Measurements from ENCODE around the gene LRRC39.
A peak's percentile ranks its signal among the peaks of the same experiment; 100 is the strongest.
"Not testable (repeated sequence)": the region's sequence is repeated elsewhere in the genome, so short reads cannot be mapped to it uniquely, and the experiment has no call there.

The LRRC39 gene
- 0.94 to 1.5 reads per million in 2 donors for total RNA-seq

DNA sequence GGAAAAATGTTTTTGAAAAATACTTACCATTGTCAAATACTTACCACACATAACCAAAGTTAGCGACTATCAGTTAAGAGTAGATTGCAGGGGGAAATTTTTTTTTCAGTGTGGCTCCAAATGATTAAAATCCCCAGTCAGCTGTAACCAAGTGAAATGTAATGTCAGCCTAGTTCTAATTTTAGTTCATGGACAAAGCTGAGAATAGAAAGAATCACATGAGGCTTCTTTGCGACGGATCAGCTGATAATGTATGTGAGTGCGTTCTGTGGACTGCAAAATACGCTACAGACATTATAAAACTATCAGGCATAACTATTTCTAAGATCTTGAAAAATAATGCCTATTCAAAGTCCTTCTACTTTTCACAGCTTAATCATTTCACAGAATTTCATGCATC lies at the start of gene LRRC39:
Gene LRRC39 (minus strand): TSS at position 166 of the 400 bp plus-strand sequence. CDS start 9,740 bp downstream, outside the sequence.
- no peak for DNase-seq

DNA sequence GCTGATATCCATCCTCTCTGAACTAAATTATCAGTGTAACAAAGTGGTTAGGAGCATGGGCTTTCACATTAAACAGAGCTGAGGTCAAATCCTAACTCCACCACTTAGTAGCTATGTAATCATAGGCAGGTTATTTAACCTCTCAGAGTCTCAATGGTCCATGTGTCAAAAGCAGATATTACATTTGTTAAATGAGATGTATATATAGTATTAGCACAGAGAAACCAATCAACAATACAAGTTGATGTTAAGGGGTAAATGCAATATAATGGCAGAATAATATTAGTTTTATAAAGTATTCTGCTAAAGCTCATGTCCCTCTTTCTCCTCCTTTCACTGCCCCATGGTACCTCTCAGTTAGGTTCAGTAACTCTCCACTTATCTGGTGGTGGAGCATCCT lies 44.4 kb upstream of the LRRC39 start:
- DNase-seq, result no peak

DNA sequence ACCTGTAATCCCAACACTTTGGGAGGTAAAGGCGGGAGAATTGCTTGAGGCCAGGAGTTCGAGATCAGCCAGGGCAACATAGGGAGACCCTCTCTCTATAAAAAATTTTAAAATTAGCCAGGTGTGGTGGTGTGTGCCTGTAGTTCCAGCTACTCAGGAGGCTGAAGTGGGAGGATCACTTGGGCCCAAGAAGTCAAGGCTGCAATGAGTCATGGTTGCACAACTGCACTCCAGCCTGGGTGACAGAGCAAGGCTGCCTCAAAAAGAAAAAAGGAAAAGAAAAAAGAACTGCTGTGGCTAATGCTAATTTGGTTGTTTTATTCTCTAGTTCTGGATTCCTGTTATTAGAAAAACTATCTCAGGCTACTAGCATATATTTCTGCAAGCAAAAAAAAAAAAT lies 41.8 kb upstream of the LRRC39 start:
- peak in 1 of 5 experiments; percentile 3 for DNase-seq

DNA sequence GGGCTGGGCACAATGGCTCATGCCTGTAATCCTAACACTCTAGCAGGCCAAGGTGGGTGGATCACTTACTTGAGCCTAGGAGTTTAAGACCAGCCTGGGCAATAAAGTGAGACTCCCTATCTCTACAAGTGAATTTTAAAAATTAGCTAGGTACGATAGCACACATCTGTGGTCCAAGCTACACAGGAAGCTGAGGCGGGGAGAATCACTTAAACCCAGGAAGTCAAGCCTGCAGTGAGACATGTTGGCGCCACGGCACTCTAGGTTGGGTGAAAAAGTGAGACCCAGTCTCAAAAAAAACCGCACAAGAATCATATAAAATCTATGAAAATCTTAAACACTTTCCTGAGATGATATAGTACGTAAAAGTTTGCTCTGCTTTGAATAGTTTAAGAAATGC lies 41.4 kb upstream of the LRRC39 start:
- no peak for DNase-seq

- no peak for DNase-seq
These were observed 39.8 kb upstream of the LRRC39 start for GRCh38 chr1:100217834-100218233.

GRCh38 chr1:100215101-100215500 lies 37.0 kb upstream of the LRRC39 start:
- no peak for DNase-seq

DNA sequence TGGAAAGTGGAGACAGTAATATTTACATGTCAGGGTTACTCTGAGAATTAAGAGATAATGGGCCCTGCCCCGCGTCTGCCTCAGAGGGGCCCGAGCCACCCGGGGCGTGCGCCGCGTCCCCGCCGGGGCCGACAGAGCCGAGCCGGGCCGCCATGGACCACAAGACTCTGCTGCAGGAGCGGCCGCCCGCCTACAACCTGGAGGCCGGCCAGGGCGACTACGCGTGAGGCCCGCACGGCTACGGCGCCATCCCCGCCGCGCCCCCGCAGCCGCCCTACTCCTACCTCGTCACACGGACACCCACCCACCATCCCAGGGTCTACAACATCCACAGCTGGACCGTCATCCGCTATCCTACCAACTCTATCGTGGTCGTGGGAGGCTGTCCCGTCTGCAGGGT lies 35.1 kb upstream of the LRRC39 start:
- DNase-seq, result no peak

DNA sequence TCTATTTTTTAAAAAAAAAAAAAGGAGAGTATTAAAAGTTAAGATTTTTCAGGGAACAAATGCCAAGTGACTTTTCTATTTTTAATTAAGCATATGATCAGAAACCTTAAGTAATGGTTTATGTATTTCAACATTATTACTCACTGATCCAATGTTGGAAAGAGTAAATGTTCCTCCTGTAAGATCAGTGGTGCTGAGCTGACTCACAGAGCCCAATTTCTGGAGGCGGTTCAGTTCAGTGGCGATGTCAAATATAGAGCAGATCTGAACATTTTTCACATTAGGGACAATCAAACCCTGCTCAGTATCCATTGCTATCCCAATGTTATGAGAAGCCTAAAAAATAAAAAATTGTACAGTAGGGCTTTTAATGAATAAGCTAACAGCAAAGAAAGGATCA lies 28.2 kb upstream of the LRRC39 start:
- no peak for DNase-seq

DNA sequence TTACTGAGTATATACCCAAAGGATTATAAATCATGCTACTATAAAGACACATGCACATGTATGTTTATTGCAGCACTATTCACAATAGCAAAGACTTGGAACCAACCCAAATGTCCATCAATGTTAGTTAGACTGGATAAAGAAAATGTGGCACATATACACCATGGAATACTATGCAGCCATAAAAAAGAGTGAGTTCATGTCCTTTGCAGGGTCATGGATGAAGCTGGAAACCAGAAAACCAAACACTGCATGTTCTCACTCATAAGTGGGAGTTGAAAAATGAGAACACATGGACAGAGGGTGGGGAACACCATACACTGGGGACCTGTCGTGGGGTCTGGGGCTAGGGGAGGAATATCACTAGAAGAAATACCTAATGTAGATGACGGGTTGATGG lies 27.5 kb upstream of the LRRC39 start:
- not testable (repeated sequence) for DNase-seq

DNA sequence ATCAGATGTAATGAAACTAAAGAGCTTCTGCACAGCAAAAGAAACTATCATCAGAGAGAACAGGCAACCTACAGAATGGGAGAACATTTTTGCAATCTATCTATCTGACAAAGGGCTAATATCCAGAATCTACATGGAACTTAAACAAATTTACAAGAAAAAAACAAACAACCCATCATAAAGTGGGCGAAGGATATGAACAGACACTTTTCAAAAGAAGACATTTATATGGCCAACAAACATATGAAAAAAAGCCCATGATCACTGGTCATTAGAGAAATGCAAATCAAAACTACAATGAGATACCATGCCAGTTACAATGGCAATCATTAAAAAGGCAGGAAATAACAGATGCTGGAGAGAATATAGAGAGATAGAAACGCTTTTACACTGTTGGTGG lies 27.0 kb upstream of the LRRC39 start:
- not testable (repeated sequence) for DNase-seq

DNA sequence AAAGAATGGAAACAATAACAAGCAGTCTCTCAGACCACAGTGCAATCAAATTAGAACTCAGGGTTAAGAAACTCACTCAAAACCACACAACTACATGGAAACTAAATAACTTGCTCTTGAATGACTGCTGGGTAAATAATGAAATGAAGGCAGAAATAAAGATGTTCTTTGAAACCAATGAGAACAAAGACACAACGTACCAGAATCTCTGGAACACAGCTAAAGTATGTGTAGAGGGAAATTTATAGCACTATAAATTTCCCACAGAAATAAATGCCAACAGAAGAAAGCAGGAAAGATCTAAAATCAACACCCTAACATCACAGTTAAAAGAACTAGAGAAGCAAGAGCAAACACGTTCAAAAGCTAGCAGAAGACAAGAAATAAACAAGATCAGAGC lies 24.6 kb upstream of the LRRC39 start:
- not testable (repeated sequence) for DNase-seq

- not testable (repeated sequence) for DNase-seq
These were observed 22.0 kb upstream of the LRRC39 start for GRCh38 chr1:100200060-100200459.

GRCh38 chr1:100198596-100198995 lies 20.5 kb upstream of the LRRC39 start:
- no peak for DNase-seq

DNA sequence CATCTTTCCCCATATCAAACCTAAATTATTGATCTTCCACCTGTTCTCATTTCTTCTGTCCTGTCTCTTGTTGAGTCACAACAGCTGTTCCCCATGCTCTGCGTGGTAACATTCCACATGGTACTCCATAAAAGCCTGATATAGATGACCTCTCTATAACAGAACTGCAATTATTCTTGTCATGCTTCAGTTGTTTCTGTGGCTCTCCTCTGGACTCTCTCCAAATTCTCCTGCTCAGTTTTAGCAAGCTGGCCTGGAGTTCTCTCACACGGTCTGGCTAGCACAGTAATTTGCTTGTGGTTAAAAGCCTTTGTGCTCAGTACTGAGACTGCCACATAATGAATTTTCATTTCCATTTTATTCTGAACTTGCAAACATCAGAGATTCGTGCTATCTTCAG lies 10.6 kb upstream of the LRRC39 start:
- DNase-seq, result no peak

DNA sequence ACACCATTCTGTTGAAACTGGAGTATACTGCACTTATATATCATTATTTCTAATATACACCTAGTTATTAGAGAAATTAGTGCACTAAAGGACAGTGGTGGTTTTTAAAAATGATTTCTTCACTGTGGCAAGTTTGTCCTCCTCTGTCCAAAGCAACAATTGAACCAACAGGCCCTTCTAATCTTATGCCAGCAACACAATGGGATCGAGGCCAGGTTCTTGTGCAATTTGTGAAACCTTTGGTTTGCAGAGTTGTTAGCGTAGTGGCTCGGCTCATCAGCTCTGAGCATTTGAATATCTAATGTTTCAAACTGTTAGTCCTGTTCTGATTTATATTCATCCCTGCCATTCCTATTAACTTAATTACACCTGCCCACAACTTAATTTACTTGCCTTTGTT lies 9.9 kb upstream of the LRRC39 start:
- DNase-seq, result no peak

DNA sequence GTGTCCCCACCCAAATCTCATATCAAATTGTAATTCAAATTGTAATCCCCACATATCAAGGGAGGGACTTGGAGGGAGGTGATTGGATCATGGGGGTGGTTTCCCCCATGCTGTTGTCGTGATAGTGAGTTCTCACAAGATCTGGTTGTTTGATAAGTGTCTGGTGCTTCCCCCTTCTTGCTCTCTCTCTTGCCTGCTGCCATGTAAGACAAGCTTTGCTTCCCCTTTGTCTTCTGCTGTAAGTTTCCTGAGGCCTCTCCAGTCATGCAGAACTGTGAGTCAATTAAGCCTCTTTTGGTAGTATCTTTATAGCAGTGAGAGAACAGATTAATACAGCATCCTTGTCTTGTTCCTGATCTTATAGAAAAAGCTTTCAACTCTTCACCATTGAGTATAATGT lies 6.5 kb upstream of the LRRC39 start:
- peak in 1 of 5 experiments; percentile 40 for DNase-seq

DNA sequence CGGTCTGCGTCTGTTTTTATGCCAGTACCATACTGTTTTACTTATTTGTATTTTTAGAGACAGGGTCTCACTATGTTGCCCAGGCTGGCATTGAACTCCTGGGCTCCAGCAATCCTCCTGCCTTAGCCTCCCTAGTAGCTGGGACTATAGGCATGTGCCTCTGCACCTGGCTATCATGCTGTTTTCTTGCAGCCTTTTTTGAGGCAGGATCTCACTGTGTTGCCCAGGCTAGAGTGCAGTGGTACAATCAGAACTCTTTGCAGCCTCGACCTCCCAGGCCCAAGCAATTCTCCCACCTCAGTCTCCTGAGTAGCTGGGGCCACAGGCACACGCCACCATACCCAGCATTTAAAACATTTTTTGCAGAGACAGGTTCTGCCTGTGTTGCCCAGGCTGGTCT lies 5.3 kb upstream of the LRRC39 start:
- DNase-seq, result no peak

- no peak for DNase-seq
These were observed 588 bp downstream of the LRRC39 start for GRCh38 chr1:100177295-100178041.

- no peak for DNase-seq
These were observed 10.0 kb downstream of the LRRC39 start for GRCh38 chr1:100168051-100168450.

DNA sequence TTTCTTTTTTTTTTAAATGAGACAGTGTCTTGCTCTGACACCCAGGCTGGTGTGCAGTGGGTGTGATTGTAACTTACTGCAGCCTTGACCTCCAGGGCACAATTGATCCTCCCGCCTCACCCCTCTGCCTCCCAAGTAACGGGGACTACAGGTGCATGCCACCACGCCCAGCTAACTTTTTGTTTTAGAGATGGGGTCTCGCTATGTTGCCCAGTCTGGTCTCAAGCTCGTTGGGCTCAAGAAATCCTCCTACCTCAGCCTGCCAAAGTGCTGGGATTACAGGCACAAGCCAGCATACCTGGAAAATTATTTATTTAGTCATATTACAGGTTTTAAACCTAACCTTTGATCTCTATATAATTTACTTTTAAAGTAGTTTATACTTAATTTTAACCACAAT lies 13.4 kb downstream of the LRRC39 start:
- no peak for DNase-seq

DNA sequence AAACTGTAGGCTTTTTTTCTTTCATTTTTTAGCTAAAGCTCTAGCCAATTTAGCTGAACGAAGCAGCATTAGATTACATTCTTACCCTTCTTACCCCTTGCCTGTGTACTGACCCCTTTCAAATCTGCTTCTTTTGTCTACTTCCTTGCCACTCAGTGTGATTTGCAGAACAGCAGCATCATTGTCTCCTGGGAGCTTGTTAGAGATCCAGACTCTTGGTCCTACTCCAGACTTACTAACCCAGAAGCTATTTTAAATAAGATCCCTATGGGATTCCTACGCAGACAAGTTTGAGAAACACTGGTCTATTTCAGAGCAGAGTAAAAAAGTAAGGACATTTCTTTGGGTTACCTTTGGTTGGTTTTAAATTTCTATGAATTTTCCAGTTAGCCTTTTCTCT lies 13.8 kb downstream of the LRRC39 start:
- DNase-seq, result no peak

DNA sequence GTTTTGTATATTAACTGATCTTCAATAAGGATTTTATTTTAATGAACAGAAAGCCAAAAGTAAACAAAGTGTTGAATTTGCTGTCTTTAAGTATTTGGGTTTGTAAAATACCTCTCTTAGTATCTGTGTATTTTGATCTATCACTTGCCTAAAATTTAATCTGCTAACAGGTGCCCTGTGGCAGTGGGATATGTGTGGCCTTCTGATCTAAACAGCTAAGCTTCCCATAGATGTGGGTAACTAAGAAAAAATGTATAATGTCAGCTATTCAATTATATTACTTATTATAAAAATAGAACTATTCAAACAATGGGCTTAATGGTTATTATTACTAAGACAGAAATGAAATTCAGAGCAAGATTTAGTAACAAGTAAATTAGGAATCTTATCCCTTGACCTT lies 15.2 kb downstream of the LRRC39 start:
- DNase-seq, result no peak

- DNase-seq, result no peak
These were observed 25.8 kb downstream of the LRRC39 start for GRCh38 chr1:100152271-100152670.

DNA sequence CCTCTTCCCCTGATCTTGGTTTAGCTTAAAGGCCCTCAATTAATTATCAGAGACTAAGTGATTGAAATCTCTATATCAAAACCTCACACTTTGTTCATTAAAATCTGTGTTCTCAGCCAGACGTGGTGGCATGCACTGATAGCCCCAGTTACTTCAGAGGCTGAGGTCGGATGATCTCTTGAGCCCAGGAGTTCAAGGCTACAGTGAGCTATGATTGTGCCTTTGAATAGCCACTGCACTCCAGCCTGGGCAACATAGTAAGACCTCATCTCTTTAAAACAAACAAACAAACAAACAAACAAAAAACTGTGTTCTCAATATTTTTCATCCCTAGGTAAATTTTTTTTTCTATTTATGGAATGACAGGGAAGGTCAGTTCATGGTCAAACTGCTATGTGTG lies 26.4 kb downstream of the LRRC39 start:
- DNase-seq, result no peak

DNA sequence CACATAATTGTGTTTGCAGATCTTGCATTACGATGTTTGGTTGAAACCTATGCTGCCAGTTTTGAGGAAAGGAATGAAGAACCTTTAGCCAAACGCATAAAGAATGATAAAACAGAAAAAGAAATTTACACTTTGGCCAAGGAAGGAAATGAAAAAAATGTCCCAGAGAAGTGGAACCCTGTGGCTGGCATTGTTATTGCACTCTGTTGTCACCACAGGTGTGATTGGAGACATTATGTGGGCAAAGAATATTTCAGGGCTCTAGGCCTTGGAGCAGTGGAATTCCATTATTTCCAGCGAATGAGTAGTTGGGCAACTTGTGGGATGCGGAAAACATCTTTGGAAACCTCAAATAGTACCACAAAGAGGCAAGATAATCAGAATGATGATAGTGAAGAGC lies 30.2 kb downstream of the LRRC39 start:
- no peak for DNase-seq
